PC-9 (cell line): ENCODE data around the gene LRRC8D. TPM values are rescaled to one million over a fixed set of nuclear protein-coding genes. Genes with fewer than 3 reads are reported as not detected.

Experiments
- BruUV-seq: library from RNA; stranded (reverse); fragments of 400-500 nt; replicated peaks from 2 replicates; lab custom pipeline; 2021; lab: Mats Ljungman, UMichigan
- CTCF ChIA-PET: fragments of 300-600 bp; sonication (Branson Sonifier 250); formaldehyde crosslinking; loops from one replicate; lab custom pipeline; 2022; ENCODE audit warnings: antibody characterized with exemption; lab: Charles Lee
- POLR2A ChIA-PET: fragments of 300-600 bp; sonication (Branson Sonifier 250); formaldehyde crosslinking; loops from one replicate; lab custom pipeline; 2022; ENCODE audit warnings: antibody characterized with exemption; ENCODE audit not compliant: unreplicated experiment; lab: Charles Lee
- DNase-seq, 2 experiments: peaks; one replicate each; pipeline versions ENCODE4 v3.0.0 to v3.0.0-alpha.2; 2015 to 2022; ENCODE audit warnings: mixed read lengths in 1 of 2
- H2AFZ ChIP-seq: fragments of 200-600 bp; sonication (generic); 2 replicates; pipeline ENCODE4 v1.8.1; 2017; ENCODE audit warnings: antibody characterized with exemption
- H3F3A ChIP-seq: fragments of 200-600 bp; sonication (generic); 2 replicates; pipeline ENCODE4 v1.8.1; 2017; ENCODE audit warnings: antibody characterized with exemption, mild to moderate bottlenecking, low read depth; ENCODE audit not compliant: insufficient read depth
- H3K27ac ChIP-seq: fragments of 200-600 bp; sonication (generic); 2 replicates; pipeline ENCODE4 v1.6.1; 2016; ENCODE audit warnings: mixed run types
- H3K27me3 ChIP-seq: fragments of 200-600 bp; sonication (generic); 2 replicates; pipeline ENCODE4 v1.6.1; 2016; ENCODE audit warnings: low read depth, mixed run types; ENCODE audit not compliant: insufficient read depth
- H3K36me3 ChIP-seq: fragments of 200-600 bp; sonication (generic); 2 replicates; pipeline ENCODE4 v1.6.1; 2016; ENCODE audit warnings: low read depth, mixed run types
- H3K4me1 ChIP-seq: fragments of 200-600 bp; sonication (generic); replicated peaks from 2 replicates; pipeline ENCODE4 v1.6.1; 2016; ENCODE audit warnings: mixed run types; ENCODE audit not compliant: insufficient read depth
- H3K4me2 ChIP-seq: fragments of 200-600 bp; sonication (generic); 2 replicates; pipeline ENCODE4 v1.6.1; 2017; ENCODE audit warnings: mixed run types
- H3K4me3 ChIP-seq: fragments of 200-600 bp; sonication (generic); 2 replicates; pipeline ENCODE4 v1.6.1; 2016; ENCODE audit warnings: mixed run types
- H3K79me2 ChIP-seq: fragments of 200-600 bp; sonication (generic); 2 replicates; pipeline ENCODE4 v1.6.1; 2017; ENCODE audit warnings: low read depth, mixed run types
- H3K9me2 ChIP-seq: fragments of 200-600 bp; sonication (generic); 2 replicates; pipeline ENCODE4 v1.8.1; 2017; ENCODE audit warnings: mild to moderate bottlenecking; ENCODE audit not compliant: insufficient read depth
- H3K9me3 ChIP-seq: fragments of 200-600 bp; sonication (generic); 2 replicates; pipeline ENCODE4 v1.8.1; 2016; ENCODE audit warnings: low read depth; ENCODE audit not compliant: insufficient read depth
- H4K20me1 ChIP-seq: fragments of 200-600 bp; sonication (generic); 2 replicates; pipeline ENCODE4 v1.8.1; 2017; ENCODE audit not compliant: insufficient read depth
- EZH2 ChIP-seq: fragments of 200-600 bp; sonication (generic); IDR thresholded peaks from 2 replicates; pipeline ENCODE4 v1.8.0; 2017; ENCODE audit warnings: antibody characterized with exemption, low read depth
- intact Hi-C: fragments of 100-400 bp; cut with micrococcal nuclease; formaldehyde crosslinking; loops from one replicate; pipeline ENCODE4 v1.10.0; 2022; ENCODE audit not compliant: unreplicated experiment
- total RNA-seq: library from RNA; stranded (reverse); gene quantifications from 2 replicates; pipeline ENCODE4 v1.2.3, GENCODE V29; 2021
- TF ChIP-seq, protein P1 (sequence below): fragments of 200-600 bp; sonication (generic); conservative IDR thresholded peaks from 2 replicates; pipeline ENCODE4 v1.6.1; 2017; ENCODE audit warnings: mixed run types, antibody characterized with exemption, mild to moderate bottlenecking, moderate library complexity

The LRRC8D gene
- total RNA-seq, 1 experiment from 2014 or later, result 75.9 TPM

DNA sequence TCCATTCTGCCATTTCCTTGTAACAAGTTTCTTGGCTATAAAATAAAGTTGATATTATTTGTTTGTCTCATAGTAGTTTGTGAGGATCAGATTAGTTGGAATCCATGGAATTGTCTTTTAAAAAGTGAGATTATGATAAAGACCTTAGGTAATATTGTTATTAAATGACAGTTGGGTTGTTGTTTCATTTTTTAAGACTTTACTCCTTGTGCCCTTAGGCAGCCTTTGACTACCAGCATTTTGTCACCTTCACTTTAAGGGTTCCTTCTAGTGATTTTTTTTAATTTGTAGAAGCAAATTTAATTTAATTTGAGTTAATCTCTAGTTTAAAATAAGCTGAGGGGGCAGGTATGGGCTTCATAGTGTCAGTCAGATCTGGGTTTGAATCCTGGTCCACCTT is 89.4 kb downstream of the LRRC8D start:
- peak overlapping the region; percentile 3; the same call in 1 of the 2 replicates for H3K4me3 ChIP-seq
- no peaks in the 10 kb centered on the region for H4K20me1 ChIP-seq
- no peak for DNase-seq
- TSS peak; percentile 93 for BruUV-seq
- peak overlapping the region; percentile 67 for H3K4me2 ChIP-seq
- no peak overlapping the region for H2AFZ ChIP-seq
- H3F3A ChIP-seq, result peaks cover 66% of the 10 kb centered on the region
- no peaks in the 10 kb centered on the region for H3K9me3 ChIP-seq
- ChIA-PET POLR2A (interaction anchor here (0.7 to 1.2 kb wide), 2 partner anchors 9 to 64 kb away, joined by 3 to 22 read pairs; no protein-coding TSS in a partner anchor), CTCF (interaction anchor here (0.7 to 1.1 kb wide), 2 partner anchors 10 to 77 kb away, joined by 3 read pairs; no protein-coding TSS in a partner anchor)
- peaks cover 90% of the 10 kb centered on the region for H3K79me2 ChIP-seq
- TF ChIP-seq EZH2, result no peak
- TF ChIP-seq, protein P1, sequence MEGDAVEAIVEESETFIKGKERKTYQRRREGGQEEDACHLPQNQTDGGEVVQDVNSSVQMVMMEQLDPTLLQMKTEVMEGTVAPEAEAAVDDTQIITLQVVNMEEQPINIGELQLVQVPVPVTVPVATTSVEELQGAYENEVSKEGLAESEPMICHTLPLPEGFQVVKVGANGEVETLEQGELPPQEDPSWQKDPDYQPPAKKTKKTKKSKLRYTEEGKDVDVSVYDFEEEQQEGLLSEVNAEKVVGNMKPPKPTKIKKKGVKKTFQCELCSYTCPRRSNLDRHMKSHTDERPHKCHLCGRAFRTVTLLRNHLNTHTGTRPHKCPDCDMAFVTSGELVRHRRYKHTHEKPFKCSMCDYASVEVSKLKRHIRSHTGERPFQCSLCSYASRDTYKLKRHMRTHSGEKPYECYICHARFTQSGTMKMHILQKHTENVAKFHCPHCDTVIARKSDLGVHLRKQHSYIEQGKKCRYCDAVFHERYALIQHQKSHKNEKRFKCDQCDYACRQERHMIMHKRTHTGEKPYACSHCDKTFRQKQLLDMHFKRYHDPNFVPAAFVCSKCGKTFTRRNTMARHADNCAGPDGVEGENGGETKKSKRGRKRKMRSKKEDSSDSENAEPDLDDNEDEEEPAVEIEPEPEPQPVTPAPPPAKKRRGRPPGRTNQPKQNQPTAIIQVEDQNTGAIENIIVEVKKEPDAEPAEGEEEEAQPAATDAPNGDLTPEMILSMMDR, result no peak
- no peaks in the 10 kb centered on the region for H3K9me2 ChIP-seq
- peak overlapping the region; percentile 92 for H3K27ac ChIP-seq
- intact Hi-C loops, result loop anchor here (2.0 kb wide), 2 partner anchors 43 to 77 kb away; no protein-coding TSS in a partner anchor
- peaks cover 41% of the 10 kb centered on the region for H3K36me3 ChIP-seq
- peaks cover 77% of the 10 kb centered on the region for H3K4me1 ChIP-seq
- no peaks in the 10 kb centered on the region for H3K27me3 ChIP-seq

DNA sequence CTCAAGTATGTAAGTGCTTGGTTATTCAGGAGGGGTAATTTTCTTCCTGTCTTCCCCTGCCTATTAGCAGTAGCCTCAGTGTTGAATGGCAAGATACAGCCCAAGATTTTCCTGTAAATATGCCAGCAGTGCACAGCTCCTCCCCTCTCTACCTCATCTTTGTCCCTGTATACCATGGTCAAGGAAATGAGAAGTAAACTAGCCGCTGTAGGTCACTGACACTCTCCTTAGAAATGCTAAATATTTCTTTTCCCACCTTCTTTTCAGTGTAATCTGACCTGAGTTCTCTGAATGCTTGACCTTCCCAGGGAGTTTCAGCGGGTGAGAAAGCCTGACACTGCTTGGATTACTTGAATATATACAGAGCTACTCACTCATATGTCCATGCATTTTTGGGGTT is 89.9 kb downstream of the LRRC8D start:
- Histone ChIP-seq H3K4me2 (peak overlapping the region; percentile 67), H3F3A (peaks cover 64% of the 10 kb centered on the region), H2AFZ (no peak overlapping the region), H3K4me3 (peak overlapping the region; percentile 3; the same call in 1 of the 2 replicates), H3K9me3 (no peaks in the 10 kb centered on the region), H3K9me2 (no peaks in the 10 kb centered on the region), H3K79me2 (peaks cover 90% of the 10 kb centered on the region), H3K36me3 (peaks cover 41% of the 10 kb centered on the region), H3K27me3 (no peaks in the 10 kb centered on the region), H3K4me1 (peaks cover 72% of the 10 kb centered on the region), H4K20me1 (no peaks in the 10 kb centered on the region), H3K27ac (peak overlapping the region; percentile 92)
- intact Hi-C loops, result loop anchor here (1.0 to 2.0 kb wide), 6 partner anchors 20 to 102 kb away; no protein-coding TSS in a partner anchor
- DNase-seq, result peak; percentile 73 to 99
- CTCF ChIA-PET, result interaction anchor here (0.6 to 1.1 kb wide), 3 partner anchors 9 to 77 kb away, joined by 3 read pairs; no protein-coding TSS in a partner anchor
- POLR2A ChIA-PET, result interaction anchor here (0.5 to 1.2 kb wide), 5 partner anchors 11 to 75 kb away, joined by 3 to 22 read pairs (median 3); no protein-coding TSS in a partner anchor
- BruUV-seq, result no TSS peak
- TF ChIP-seq, protein P1, result no peak
- no peak for TF ChIP-seq EZH2

DNA sequence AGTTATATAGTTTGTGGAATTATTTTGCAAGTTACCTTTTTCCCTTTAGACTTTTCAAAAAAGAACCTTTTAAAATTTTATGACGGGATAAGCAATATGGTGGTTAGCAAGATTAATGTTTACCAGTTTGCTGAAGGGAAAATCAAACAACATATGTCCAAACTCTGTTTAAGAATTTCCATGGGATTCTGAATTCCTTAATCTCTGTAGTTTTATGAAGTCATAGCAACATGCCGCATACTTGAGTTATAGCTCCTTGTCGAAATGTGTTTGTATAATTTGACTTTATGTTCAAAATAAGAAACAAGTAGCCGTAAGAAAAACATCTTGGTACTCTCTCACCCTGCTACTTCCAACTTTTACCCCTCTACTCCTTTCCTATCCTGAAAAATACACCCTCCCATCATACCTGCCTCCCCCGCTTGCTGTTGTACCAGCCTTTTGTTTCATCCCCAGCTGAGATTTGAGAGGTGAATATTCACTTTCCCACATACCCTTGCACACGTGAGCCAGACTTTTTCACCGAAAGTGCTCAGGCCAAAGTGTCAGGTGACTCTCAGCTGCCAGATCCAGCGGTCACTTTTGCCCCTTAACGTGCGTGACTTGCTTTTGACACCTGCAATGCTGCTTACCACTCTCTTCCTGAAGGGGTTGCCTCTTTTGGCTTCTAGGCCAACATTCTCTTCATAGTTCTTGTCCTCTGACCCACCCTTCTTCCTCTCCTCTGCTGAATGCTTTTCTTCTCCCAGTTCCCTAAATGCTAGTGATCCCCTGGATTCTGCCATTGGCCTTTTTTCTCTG is 90.6 kb downstream of the LRRC8D start:
- POLR2A ChIA-PET, result interaction anchor here (0.5 to 1.2 kb wide), 6 partner anchors 12 to 103 kb away, joined by 3 to 22 read pairs (median 4); no protein-coding TSS in a partner anchor
- H3K27me3 ChIP-seq, result no peaks in the 10 kb centered on the region
- BruUV-seq, result TSS peak; percentile 20
- H3K4me2 ChIP-seq, result peak overlapping the region; percentile 67
- peaks cover 90% of the 10 kb centered on the region for H3K79me2 ChIP-seq
- H3K4me1 ChIP-seq, result peaks cover 67% of the 10 kb centered on the region
- no peak overlapping the region for H3K4me3 ChIP-seq
- TF ChIP-seq, protein P1, result no peak
- TF ChIP-seq EZH2, result no peak
- no peaks in the 10 kb centered on the region for H3K9me3 ChIP-seq
- no peaks in the 10 kb centered on the region for H3K9me2 ChIP-seq
- H4K20me1 ChIP-seq, result no peaks in the 10 kb centered on the region
- no peak overlapping the region for H2AFZ ChIP-seq
- peak overlapping the region; percentile 92 for H3K27ac ChIP-seq
- peaks cover 41% of the 10 kb centered on the region for H3K36me3 ChIP-seq
- H3F3A ChIP-seq, result peaks cover 61% of the 10 kb centered on the region
- intact Hi-C loops, result loop anchor here (1.0 to 2.0 kb wide), 6 partner anchors 21 to 103 kb away; no protein-coding TSS in a partner anchor
- CTCF ChIA-PET, result interaction anchor here (0.6 to 1.1 kb wide), 3 partner anchors 9 to 76 kb away, joined by 3 read pairs; no protein-coding TSS in a partner anchor
- no peak for DNase-seq
